Activated T-helper 17 cell treated with anti-CD3 and anti-CD28 coated beads, Interleukin-2, amount 50 U/mL, for 72 hours (primary cell): Measurements from ENCODE around the gene ZBTB11. TPM values are rescaled to one million over a fixed set of nuclear protein-coding genes. Genes with fewer than 3 reads are reported as not detected.

Experiments used
- total RNA-seq, 2 donors: library from RNA; stranded (reverse); gene quantifications; one replicate each; pipeline ENCODE4 v1.2.3, GENCODE V29; 2022

Gene ZBTB11
- total RNA-seq, 2 donors from 2014 or later: 30.0 to 33.5 TPM

Other genes starting within 250 kb of the ZBTB11 start
- gene SENP7, start 163.9 kb downstream of the ZBTB11 start, total RNA-seq: 10 to 100 TPM; 16.5 to 26.8 TPM
- gene TRMT10C, start 115.3 kb downstream of the ZBTB11 start, total RNA-seq: 10 to 100 TPM; 31.6 to 49.9 TPM
- gene PCNP, start 103.0 kb downstream of the ZBTB11 start, total RNA-seq: 100 to 1,000 TPM; 196 to 205 TPM
- gene RPL24, start 9.6 kb upstream of the ZBTB11 start, total RNA-seq: 1,000 to 10,000 TPM; 1,391 to 1,542 TPM
- 10 to 100 TPM; 16.9 to 19.0 TPM for gene CEP97, start 47.5 kb upstream of the ZBTB11 start, total RNA-seq
- 10 to 100 TPM; 13.9 to 21.3 TPM for gene NXPE3, start 102.1 kb upstream of the ZBTB11 start, total RNA-seq
- gene NFKBIZ, start 172.4 kb upstream of the ZBTB11 start, total RNA-seq: 100 to 1,000 TPM in 1 of 2 donors, 10 to 100 TPM in 1; 88.4 to 123 TPM